GM18502 (cell line): ENCODE measurements around the gene PBX1.

Experiments
- ATAC-seq: cut with Tn5 transposase; IDR thresholded peaks from one replicate; pipeline ENCODE4 v1.9.1; 2021; ENCODE audit warnings: mild to moderate bottlenecking; ENCODE audit not compliant: unreplicated experiment, poor library complexity

Gene PBX1

GRCh38 chr1:164562947-164563520 is 4.0 kb downstream of the PBX1 start:
- ATAC-seq = no peak

GRCh38 chr1:164563721-164564360 is 4.9 kb downstream of the PBX1 start:
- ATAC-seq = no peak

GRCh38 chr1:164564378-164564777 is 5.4 kb downstream of the PBX1 start:
- ATAC-seq = no peak

- no peak for ATAC-seq
These were observed 6.4 kb downstream of the PBX1 start for GRCh38 chr1:164565357-164565756.

GRCh38 chr1:164567774-164568173 is 8.8 kb downstream of the PBX1 start:
- no peak for ATAC-seq

- no peak for ATAC-seq
These were observed 10.3 kb downstream of the PBX1 start for GRCh38 chr1:164569241-164569640.

GRCh38 chr1:164569866-164570265 is 10.9 kb downstream of the PBX1 start:
- no peak for ATAC-seq

GRCh38 chr1:164571333-164571732 is 12.3 kb downstream of the PBX1 start:
- ATAC-seq = no peak

GRCh38 chr1:164575356-164575886 is 16.4 kb downstream of the PBX1 start:
- ATAC-seq = no peak

- ATAC-seq = no peak
These were observed 17.6 kb downstream of the PBX1 start for GRCh38 chr1:164576291-164577271.

GRCh38 chr1:164577291-164577690 is 18.3 kb downstream of the PBX1 start:
- ATAC-seq = no peak

GRCh38 chr1:164578479-164579200 is 19.7 kb downstream of the PBX1 start:
- ATAC-seq = no peak

GRCh38 chr1:164579381-164579780 is 20.4 kb downstream of the PBX1 start:
- ATAC-seq = no peak

GRCh38 chr1:164581762-164582161 is 22.8 kb downstream of the PBX1 start:
- no peak for ATAC-seq

GRCh38 chr1:164583196-164583595 is 24.2 kb downstream of the PBX1 start:
- no peak for ATAC-seq

GRCh38 chr1:164583835-164584539 is 25.0 kb downstream of the PBX1 start:
- ATAC-seq = no peak

GRCh38 chr1:164586591-164586990 is 27.6 kb downstream of the PBX1 start:
- ATAC-seq = no peak

GRCh38 chr1:164587617-164588501 is 28.9 kb downstream of the PBX1 start:
- ATAC-seq = no peak
